ENCODE measurements around the gene PPFIA4.

Gene PPFIA4

GRCh38 chr1:203082571-203083462 lies 56.5 kb downstream of the PPFIA4 start:
- DNase-seq (ENCODE audit: low spot score), result no peak

DNA sequence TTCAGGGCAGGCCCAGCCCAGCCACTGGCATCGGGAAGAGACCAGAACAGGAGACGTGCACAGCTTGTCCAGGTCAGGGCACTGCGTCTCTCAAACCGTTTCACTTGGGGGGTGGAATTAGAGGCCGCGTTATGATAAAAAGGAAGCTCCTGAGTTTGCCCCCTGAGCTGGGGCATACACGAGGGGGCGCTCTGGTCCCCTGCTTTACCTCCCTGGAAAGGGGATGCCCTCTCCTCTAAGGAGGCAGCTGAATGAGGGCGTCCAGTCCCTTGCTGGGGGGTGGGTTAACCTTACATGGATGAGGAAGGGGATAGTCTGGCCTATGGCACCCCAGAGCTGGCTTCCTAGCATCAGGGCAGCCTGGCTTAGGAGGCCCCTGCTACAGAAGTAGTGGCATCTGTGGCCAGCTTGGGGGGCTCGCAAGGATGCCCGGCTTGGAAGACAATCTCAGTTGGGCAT lies 57.2 kb downstream of the PPFIA4 start:
- DNase-seq (ENCODE audit: low spot score), result no peak

- DNase-seq (ENCODE audit: low spot score), result no peak
Measured at GRCh38 chr1:203084588-203085527, 58.6 kb downstream of the PPFIA4 start.

- DNase-seq (ENCODE audit: low spot score), result no peak
Measured at GRCh38 chr1:203085528-203086406, 59.5 kb downstream of the PPFIA4 start, which contains the start of gene MYOG. Gene MYOG, minus strand, starts transcription at chr1:203086012. Its CDS starts 51 bp downstream, at chr1:203085961.

GRCh38 chr1:203086992-203087763 lies 60.9 kb downstream of the PPFIA4 start:
- no peak for DNase-seq (ENCODE audit: low spot score)

DNA sequence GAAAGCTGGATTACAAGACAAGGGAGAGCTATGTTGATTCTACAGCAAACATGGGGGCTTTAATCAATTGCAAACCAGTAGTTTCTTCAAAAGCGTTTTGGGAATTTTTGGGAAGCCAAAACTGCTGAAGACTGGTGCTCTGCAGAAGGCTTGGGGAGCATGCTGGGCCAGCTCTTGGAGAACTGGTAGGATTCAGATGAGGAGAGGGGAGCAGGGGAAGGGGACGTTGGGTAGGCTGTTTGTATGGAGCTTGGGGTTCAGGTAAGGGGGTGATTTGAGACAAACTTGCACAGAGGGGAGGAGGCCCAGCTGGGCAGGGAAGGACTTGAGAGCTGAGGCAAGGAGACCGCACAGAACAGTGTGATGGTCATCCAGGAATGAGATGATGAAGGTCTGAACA lies 62.1 kb downstream of the PPFIA4 start:
- DNase-seq (ENCODE audit: low spot score), result no peak

GRCh38 chr1:203089001-203089650 lies 62.8 kb downstream of the PPFIA4 start:
- no peak for DNase-seq (ENCODE audit: low spot score)

GRCh38 chr1:203089651-203090045 lies 63.4 kb downstream of the PPFIA4 start:
- no peak for DNase-seq (ENCODE audit: low spot score)

GRCh38 chr1:203090421-203091198 lies 64.3 kb downstream of the PPFIA4 start:
- DNase-seq (ENCODE audit: low spot score), result no peak

DNA sequence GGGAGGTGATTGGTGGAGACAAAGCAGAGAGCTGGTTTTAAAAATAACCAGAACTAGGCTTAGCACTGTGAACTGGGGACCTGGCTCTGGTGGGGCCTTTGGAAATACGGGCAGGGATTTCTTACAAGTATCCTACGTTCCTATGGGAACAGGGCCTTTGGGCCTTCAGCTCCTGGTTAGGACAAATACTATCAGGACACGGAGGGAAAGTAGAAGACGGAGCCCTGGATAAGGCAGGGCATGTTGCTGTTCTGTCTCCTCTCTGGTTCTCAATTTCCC lies 64.8 kb downstream of the PPFIA4 start:
- no peak for DNase-seq (ENCODE audit: low spot score)

- DNase-seq (ENCODE audit: low spot score), result no peak
Measured at GRCh38 chr1:203091761-203092330, 65.6 kb downstream of the PPFIA4 start.

DNA sequence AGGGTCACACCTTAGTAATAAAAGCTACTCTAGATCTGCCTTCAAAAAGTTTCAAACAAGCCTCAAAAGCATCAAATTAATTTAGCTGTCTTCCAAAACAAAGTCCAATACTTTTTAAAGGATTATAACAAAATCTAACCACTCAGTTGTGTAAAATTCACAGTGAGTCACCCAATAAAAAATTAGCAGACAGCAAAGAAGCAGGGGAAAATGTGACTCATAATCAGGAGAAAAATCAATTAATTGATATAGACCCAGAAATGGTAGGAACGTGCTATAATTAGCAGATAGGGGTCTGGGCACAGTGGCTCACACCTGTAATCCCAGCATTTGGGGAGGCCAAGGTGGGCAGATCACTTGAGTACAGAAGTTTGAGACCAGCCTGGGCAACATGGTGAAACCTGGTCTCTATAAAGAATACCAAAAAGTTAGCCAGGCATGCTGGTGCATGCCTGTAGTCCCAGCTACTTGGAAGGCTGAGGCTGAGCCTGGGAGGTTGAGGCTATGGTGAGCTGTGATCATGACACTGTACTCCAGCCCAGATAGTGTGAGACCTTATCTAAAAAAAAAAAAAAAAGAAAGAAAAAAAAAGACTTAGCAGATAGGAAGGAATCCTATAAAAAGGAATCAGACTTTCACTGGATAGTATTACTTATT lies 67.6 kb downstream of the PPFIA4 start:
- no peak for DNase-seq (ENCODE audit: low spot score)

GRCh38 chr1:203095061-203095690 lies 68.9 kb downstream of the PPFIA4 start:
- no peak for DNase-seq (ENCODE audit: low spot score)

DNA sequence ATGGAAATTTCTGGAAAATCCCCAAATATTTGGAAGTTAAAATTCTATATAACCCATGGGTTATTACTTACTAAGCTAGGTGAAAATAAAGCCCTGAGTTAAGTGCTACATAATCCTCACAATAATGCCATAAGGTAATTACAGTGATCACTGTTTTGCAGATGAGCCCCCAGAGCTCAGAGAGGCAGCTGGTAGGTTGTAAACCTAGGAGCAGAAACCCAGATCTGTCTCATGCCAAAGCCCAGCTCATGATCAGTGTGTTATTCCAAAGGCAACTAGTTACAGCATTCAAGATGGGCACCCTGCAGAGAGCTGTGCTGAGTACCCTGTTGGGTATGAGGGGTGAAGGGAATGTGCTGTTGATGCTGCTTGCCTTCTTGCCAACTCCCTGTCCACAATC lies 70.3 kb downstream of the PPFIA4 start:
- no peak for DNase-seq (ENCODE audit: low spot score)

DNA sequence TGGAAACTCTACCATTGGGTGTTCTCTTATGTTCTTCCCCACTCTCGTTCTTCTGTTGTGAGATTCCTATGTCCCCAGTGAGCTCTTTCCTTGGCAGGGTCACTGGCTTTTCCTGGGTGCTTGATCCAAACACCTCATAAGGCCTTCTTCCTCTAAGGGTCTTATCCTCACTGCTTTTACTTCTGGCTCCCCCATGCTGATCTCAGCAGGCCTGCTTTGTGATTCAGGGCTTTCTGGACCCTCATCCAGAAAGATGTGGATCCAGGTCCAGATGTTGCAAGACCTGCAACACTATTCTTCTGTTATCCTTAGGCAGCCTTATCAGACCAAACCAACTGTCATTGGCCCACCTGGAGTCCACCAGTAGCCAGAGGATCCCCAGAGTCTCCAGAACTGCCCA lies 70.7 kb downstream of the PPFIA4 start:
- DNase-seq (ENCODE audit: low spot score), result no peak

GRCh38 chr1:203098445-203098844 lies 72.2 kb downstream of the PPFIA4 start:
- no peak for DNase-seq (ENCODE audit: low spot score)

- no peak for DNase-seq (ENCODE audit: low spot score)
Measured at GRCh38 chr1:203098914-203099520, 72.7 kb downstream of the PPFIA4 start.
